GM19395 (cell line): ENCODE results near the gene MYH13.

ENCODE experiments used
- ATAC-seq: cut with Tn5 transposase; IDR thresholded peaks from one replicate; pipeline ENCODE4 v1.9.1; 2021; ENCODE audit warnings: mild to moderate bottlenecking, moderate library complexity; ENCODE audit not compliant: unreplicated experiment

MYH13 gene

GRCh38 chr17:10261098-10261497 is 111.7 kb downstream of the MYH13 start:
- ATAC-seq, result no peak

- ATAC-seq, result peak; percentile 90
Observed at GRCh38 chr17:10251212-10251948, 121.4 kb downstream of the MYH13 start.
